HG03139 (cell line): ENCODE results near the gene USB1.

Experiments used
- ATAC-seq: cut with Tn5 transposase; IDR thresholded peaks from one replicate; pipeline ENCODE4 v1.9.1; 2021; ENCODE audit not compliant: unreplicated experiment

Gene USB1

DNA sequence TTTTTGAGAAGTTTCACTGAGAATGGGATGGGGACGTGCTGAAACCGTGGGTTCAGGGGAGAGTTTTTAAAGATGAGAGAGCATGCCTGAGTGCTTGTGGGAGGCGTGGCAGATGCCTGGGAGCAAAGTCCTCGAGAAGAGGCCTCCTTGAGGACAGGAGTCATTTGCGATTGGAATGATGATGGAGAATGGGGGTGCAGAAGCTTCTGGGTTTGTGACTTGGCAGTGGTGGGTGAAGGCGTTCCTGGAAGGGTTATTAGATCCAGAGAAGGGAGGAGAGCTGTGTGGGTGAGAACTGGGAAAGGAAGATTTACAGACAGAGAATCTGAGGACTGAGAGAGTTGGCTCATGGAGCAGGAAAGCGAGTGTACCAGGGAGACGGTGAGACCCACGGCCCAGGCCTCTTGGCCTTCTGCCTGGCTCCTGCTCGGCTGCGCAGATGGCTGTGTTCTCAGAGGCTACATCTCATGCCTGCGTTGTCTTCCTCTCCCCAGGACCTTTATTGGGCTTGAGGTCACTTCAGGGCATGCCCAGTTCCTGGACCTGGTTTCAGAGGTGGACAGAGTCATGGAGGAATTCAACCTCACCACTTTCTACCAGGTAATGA lies 15.7 kb downstream of the USB1 start:
- ATAC-seq: no peak

DNA sequence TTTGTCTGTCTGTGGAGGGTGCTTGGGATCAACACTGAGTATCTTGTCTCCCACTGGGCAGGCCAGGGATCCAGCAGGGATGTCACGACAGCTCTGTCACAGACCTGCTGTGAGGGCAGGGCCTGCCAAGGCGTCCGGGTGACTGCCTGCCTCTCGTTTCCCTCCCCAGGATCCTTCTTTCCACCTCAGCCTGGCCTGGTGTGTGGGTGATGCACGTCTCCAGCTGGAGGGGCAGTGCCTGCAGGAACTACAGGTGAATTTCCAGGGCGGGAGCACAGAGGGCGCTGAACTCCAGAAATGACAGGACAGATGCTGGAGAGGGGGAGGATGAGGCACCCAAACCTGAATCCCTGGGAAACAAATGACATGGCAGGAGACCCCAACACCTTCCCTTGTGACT lies 17.6 kb downstream of the USB1 start:
- ATAC-seq: no peak

DNA sequence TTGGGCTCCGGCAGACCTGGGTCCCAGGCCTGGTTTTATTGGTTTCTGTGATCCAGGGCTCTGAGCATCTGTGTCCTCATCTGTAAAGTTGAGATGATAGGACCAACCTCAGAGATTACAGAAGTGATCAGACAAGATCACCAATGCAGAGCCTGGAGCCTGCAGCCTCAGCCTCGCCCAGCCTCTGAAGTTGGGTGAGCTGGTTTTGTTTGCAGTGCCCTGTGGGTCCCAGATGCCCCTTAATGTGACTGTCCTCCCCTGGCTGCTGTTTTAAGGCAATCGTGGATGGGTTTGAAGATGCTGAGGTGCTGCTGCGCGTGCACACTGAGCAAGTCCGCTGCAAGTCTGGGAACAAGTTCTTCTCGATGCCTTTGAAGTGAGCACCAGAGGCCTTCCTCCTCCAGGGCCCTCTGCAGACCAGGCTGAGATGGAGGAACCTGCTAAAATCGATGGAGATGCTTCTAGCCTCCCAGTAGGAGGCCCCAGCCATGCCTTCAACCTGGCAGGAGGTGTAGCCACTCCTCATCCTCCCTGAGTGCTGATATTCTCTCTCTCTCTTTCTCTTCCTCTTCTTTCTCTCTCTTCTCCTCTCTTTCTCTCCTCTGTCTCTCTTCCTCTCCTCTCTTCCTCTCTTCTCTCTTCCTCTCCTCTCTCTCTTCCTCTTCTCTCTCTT lies 18.8 kb downstream of the USB1 start:
- no peak for ATAC-seq

DNA sequence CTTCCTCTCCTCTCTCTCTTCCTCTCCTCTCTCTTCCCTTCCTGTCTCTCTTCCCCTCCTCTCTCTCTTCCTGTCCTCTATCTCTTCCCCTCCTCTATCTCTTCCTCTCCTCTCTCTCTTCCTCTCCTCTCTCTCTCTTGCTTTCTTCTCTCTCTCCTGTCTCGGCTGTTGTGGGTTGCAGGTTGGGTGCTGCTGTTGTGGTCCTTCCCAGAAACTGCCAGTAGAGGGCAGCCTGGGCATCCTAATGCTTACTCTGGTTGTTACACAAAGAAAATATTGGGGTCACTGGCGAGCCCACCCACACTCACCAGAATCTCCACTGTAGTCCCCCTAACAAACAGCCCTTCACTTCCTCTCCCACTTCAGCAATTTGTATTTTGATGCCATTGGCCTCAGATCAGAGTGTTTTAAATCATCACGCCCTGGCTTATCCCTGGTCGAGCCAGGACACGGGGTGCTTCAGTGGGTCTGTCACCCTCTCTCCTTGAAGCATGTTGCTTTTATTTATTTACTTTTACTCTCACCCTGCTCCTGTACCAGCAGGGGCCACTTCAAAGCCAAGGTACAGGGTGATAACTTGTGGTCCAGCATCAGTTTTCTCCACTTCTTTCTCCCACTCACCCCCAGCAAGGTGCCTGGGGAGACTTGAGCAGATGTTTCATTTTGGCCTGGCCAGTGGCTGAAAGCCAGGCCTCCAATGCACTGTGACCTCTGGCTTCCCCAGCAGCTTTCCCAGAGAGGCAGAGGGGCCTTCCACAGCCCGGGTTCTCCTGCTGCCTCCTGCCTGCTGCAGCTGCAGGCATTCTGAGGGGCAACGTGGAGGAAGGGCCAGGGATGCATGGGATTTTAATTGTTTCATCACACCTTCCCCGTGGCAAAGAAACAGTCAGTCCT lies 19.7 kb downstream of the USB1 start:
- ATAC-seq: no peak

DNA sequence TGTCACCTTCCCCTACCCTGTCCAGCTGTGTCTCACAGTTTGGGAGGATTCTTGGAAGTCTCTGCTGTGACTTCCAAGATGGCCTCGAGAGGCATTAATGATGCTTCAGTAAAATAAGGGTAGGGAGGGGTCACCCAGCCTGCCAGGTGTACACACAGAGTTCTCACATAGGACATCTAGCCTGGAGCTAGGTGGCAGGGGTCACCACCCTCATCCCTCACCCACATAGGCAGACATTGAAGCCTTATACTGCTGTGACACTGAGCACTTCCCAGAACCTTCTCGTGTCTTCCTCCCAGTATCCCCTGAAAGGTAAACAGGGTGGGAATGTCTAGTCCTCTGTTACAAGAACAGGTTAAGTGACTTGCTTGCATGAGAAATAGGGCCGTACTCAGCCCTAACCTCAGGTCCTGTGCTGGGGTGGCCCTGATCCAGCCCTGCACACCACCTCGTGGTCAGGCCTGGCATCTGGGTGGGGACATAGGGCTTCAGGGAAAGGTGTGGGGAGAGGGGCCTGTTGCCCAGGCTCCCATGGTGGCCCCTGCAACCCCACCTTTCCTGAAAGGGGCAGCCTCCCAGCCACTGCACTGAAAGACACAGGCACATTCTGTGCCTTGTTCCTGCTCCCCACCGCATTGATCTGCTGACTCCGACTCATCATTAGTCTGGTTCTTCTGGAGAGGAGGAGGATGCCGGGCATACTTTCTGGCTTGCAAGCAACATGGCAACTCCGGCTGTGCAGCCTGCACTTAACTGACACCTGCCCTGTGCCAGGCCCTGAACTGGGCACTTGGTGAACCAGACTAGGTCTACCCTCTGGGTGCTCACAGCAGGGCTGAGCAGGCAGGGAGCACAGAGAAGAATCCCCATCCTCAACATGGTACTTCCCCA lies 20.7 kb downstream of the USB1 start:
- ATAC-seq: no peak

DNA sequence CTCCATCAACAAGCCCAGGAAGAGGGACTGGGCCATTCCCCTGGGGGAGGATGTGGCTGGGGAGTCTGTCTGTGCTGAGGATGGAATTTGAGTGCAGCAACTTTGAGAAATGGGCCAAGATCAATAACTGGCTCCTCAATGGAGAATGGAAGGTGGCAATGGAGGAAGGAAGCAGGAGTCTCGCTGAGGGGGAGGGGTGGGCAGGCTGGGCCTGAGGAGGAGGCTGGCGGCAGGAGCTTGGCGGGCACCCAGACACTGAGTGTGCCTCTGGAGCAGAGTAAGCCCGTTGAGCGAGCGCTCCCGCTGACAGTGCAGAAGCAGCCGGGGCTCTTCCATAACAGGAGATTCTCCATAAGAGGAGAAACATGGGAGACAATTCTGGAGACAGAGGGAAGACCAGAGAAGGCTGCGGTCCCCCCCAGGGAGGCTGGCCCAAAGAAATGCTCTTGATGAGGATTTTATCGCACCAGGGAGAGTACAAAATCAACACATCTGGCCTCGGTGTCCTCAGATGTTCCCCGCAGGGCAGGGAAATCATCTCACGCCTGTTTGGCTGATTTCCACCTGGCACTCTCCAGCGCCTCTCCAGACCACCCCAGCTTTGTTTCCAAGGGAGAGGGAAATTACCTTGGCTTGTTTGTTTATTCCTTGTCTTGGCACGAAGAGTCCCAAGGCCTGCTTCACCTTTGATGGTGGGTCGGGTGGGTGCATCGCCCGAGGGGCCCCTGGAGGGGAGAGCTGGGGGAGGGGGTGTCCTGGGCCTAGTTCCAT lies 21.6 kb downstream of the USB1 start:
- no peak for ATAC-seq

DNA sequence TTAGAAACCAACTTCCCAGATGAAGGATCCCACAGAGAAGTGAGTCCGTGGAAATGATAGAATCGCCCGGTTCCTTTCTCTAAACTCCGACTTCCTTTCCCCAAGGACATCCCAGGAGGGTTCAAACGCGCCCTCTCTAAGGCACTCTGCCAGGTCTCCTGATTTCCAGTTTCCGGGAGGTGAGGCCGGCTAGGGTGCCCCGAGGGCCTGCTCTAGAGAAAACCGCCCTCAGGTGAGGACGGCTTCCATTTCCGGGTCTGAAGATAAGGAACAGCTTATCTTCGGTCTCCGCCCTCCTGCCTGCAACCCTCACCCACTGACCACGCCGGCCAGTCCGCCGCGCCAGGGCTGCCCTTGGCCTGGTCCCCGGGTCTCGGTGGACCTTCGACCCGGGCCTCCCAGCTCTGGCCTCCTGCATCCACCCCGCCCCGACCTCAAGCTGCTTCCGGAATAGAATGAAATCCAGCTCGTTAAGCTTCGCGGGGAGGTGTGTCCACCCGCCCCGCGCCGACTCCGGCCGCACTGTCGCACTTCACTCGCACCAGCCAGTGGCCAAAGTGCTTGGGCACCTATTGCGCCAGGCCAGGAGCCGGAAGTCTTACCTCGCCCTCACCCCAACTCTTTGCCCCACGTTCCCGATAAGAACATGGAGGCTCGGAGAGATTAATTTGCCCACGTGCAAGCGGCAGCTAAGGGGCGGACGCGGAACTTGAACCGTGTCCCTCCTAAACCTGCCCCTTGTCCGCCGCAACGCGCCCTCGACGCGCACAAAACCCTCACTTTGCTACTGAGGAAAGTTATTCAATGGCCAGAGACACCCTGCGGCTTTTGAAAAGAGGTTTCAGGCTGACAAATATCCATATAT lies 23.5 kb downstream of the USB1 start:
- ATAC-seq: no peak

DNA sequence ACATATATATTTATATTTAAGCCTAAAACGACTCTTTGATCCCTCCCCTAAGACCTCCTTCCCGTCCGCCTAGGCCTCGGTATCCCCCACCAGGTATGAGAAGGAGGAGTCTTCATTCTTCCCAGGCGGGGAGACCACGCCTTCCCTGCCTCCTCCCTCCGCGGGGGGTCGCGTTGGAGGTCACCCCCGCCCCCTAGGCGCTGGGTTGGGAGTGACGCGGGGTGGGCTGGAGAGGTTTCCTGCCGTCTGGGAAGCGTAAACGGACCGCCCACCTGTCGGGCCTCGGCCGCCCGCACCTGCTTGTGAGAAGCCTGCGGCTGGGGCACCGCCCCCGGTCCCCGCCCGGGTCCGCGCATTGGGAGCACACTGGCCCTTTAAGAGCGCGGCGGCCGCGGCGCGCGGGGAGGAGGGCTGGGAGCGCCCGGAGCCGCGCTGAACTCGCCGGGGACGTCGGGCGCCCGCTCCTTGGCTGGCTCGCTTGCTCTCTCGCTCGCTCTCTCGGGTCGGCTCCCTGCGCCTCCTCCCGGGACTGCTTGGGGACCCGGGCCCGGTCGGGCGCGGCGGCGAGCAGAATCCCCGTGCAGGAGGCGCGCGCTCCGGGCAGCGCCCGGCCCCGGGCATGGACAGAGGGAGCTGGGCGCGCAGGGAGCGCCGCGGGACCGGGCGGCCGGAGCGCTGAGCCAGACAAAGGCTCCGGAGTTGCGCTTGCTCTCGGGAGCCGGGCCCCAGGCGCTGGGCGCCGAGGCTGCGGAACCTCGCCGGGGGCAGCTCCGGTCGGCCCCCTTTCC lies 24.3 kb downstream of the USB1 start, which contains the start of gene MMP15:
Gene MMP15, plus strand, starts transcription at position 404 of the 788 bp plus-strand sequence. CDS start 597 bp downstream, outside the sequence.
- ATAC-seq: peak; percentile 47

DNA sequence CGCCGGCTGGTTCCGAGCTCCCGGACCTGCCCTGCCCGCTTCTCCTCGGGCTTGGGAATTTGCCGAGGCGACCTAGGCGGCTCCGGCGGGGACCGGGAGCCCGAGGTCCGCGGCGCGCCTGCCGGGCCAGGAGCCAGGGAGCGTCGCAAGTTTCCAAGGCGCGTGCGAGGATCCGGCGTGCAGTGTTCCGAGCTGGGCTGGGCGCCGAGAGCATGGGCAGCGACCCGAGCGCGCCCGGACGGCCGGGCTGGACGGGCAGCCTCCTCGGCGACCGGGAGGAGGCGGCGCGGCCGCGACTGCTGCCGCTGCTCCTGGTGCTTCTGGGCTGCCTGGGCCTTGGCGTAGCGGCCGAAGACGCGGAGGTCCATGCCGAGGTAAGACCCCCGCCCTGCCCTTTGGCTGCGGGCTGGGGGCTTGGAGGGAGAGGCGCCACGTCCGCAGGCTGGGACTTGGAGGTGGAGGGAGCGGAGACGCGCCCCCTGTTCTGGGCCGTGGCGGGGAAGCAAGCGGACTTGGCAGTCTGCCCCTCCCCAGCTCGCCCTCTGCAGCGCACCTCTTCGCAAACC lies 25.0 kb downstream of the USB1 start:
- peak; percentile 18 for ATAC-seq

DNA sequence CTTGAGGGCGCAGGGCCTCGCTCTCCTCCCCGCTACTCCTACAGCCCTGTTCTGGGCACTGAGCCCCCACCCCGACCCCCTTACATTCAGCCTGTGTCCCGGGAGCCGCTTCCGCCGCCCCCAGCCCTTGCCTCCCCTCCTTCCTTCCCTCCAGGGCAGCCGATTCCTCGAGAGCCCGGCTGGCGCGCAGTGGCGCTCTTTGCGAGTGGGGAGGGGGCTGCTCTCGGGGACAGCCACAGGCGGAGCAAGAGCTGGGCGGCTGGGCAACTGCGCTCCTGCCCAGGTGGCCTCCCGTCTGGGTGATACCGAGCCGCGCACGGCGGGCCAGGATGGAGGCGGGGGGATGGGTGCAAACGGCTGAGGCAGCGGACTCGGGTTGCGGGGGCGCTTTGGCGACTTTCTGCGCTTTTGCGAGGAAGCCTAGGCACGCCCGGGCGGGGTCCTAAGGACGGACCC lies 25.5 kb downstream of the USB1 start:
- ATAC-seq: no peak

DNA sequence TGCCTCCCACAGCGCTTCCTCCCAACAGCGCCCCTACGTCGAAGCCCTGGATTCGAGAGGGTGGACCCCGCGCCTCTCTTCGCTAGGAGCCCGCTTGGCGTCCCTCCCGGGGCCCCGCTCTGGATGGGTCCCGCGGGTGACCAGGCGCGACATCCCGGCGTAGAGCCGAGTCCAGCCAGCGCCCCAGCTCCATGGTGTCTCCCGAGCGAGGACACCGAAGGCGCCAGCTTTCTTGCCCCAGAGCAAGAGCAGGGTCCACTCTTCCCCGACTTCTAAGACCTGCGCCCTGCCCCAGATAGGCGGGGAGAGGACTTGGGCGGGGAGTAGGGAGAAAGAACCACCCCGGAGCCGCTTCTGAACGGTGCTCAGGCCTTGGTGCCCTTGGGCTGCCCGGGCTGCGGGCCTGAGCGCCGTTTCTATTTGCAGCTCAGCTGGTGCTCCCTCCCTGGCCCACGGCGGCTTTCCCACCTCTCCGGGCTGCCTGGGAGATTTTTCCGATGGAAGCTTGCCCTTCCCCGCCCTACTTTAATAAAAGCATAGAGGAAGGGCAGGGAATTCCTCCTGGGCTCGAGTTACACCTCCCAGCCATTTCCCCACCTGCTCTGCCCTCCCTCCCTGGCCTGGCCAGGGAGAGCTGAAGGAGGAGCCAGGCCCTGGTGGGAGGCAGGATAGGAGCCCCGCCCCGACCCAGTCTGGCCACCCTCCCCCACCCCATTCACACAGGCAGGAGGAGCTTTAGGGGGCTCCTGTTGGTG lies 26.1 kb downstream of the USB1 start:
- no peak for ATAC-seq

DNA sequence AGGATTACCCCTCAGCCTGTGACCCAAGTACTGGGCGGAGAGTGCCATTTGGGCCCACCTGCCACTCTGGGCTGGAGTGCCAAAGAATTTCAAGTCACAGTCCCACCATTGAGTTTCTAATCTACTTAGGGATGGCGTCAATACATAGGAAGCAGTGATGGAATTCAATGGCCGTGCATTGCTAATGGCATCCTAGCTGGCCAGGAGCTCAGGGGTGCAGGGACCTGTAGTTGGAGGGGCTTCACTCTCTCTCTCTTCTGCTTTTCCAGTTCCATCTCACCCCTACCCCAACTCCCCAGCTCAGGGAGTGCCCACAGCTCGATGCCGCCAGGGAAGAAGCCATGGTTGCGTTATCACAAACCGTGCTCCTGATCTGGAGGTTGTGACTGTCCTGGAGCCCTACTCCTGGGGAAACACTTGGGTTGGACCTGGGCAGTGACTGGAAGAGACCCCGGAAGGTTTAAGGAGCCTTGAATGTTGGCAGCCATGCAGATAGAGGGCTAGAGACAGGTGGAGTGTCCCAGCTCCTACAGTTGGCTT lies 26.8 kb downstream of the USB1 start:
- no peak for ATAC-seq

DNA sequence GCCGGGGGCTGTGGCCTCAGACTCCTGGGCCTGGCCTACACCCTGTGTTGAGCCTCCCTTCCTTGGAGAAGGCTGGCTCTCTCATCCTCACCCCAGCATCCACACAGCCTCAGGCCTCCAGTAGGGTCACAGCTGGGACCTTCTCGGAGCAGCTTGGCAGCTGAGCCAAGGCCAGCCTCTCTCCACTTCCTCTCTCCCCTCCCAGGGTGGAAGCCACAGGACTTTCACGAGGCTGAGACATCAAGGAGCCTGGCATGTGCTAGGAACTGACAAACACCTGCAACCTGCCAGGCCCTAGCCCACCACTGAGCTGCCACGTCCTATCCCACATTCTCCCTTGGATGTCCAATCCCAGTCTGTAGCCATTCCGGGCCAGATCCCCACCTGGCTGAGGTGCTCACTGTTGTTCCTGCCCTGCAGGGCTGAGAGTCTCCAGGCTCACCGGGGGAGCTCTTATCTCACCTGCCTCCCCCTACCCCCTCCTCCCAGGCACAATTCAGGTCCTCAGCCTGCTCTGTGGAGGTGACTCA lies 27.4 kb downstream of the USB1 start:
- no peak for ATAC-seq

DNA sequence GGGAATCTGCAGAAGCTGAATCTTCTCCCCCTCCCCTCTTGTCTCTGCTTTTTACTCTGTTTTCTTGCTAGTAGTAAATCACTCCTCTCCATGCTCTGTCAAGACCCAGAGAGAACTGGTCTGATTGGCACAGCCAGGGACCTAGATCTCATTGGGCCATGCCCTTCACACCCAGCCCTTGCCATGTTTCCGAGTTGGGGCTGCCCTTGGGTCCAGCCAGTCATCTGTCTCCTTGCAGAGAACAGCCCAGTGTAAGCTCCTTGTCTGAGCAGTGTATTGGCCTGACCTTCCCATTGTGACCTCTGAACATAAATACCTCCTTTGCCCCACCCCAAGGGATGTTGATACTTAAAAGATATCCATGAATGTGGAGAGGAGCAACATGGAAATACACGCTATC lies 28.2 kb downstream of the USB1 start:
- ATAC-seq: no peak

DNA sequence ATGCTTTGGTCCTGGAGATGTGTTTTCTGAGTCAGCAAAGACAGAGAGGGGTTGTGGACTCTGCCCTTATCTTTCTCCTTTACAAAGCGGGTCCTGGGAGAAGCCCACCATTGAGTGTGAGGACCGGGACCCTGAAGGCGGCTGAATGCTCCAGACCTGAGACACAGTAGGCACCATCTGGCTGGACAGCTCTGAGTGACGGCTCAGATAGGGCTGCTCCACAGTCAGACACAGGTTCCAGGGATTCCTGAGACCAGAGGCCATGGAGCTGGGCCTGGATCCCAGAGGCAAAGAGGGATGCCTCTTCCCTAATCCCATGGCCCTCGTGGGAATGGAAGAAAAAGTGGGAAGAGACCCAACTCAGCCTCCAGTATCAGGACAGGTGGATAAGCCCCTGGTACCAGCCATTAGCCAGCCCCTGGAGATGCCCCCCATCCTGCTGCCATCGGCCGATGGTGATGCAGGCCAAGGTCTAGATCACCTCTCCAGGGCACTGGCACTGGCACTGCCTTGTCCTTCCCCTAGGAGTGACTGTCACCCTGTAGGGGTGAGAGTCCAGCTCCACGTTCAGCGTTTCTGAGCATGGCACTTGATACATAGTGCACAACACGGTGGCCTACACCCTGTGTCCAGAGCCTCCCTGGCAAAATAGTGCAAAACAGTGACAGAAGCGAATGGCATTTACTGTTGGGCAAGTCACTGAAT lies 29.1 kb downstream of the USB1 start:
- no peak for ATAC-seq
